HepG2 (cell line): ENCODE data around the gene CA9. TPM values are rescaled to one million over a fixed set of nuclear protein-coding genes. Genes with fewer than 3 reads are reported as not detected.

Experiments used
- ADNP ChIP-seq: sonication (generic); formaldehyde crosslinking; IDR thresholded peaks from 2 replicates; pipeline ENCODE4 v1.4.0; 2020; ENCODE audit warnings: missing genetic modification reagents
- ELF3 ChIP-seq: IDR thresholded peaks from 2 replicates; pipeline ENCODE4 v1.6.1; 2016; ENCODE audit warnings: missing genetic modification reagents, missing compliant biosample characterization
- GLI4 ChIP-seq: sonication (generic); formaldehyde crosslinking; IDR thresholded peaks from 2 replicates; pipeline ENCODE4 v1.5.1; 2020; ENCODE audit warnings: missing genetic modification reagents, mild to moderate bottlenecking, moderate library complexity, borderline replicate concordance
- HDAC6 ChIP-seq: fragments of 200-600 bp; sonication (generic); IDR thresholded peaks from 2 replicates; pipeline ENCODE4 v1.7.0; 2017; ENCODE audit warnings: mild to moderate bottlenecking, antibody characterized with exemption, low read length, low read depth
- IRX3 ChIP-seq: sonication (generic); formaldehyde crosslinking; IDR thresholded peaks from 2 replicates; pipeline ENCODE4 v1.8.1; 2023; ENCODE audit warnings: mild to moderate bottlenecking, low read depth, missing genetic modification reagents, borderline replicate concordance
- PRDM4 ChIP-seq: sonication (generic); formaldehyde crosslinking; IDR thresholded peaks from 2 replicates; pipeline ENCODE4 v1.9.0; 2021; ENCODE audit warnings: missing genetic modification reagents, borderline replicate concordance
- SETDB1 ChIP-seq: sonication (generic); formaldehyde crosslinking; IDR thresholded peaks from 2 replicates; pipeline ENCODE4 v1.5.1; 2020; ENCODE audit warnings: missing genetic modification reagents, mild to moderate bottlenecking, borderline replicate concordance
- TERF1 ChIP-seq: sonication (generic); formaldehyde crosslinking; IDR thresholded peaks from 2 replicates; pipeline ENCODE4 v1.8.0; 2022; ENCODE audit warnings: mild to moderate bottlenecking, missing genetic modification reagents, moderate library complexity
- THAP7 ChIP-seq: sonication (generic); formaldehyde crosslinking; IDR thresholded peaks from 2 replicates; pipeline ENCODE4 v1.8.1; 2023; ENCODE audit warnings: mild to moderate bottlenecking, missing genetic modification reagents
- TRIM22 ChIP-seq: fragments of 450-650 bp; IDR thresholded peaks from 2 replicates; pipeline ENCODE4 v1.6.1; 2017
- ZBTB44 ChIP-seq: sonication (generic); formaldehyde crosslinking; IDR thresholded peaks from 2 replicates; pipeline ENCODE4 v1.4.0; 2020; ENCODE audit warnings: missing genetic modification reagents
- ZNF317 ChIP-seq: sonication (generic); formaldehyde crosslinking; IDR thresholded peaks from 2 replicates; pipeline ENCODE4 v1.5.0; 2020; ENCODE audit warnings: mild to moderate bottlenecking, missing genetic modification reagents
- ZNF432 ChIP-seq: sonication (generic); formaldehyde crosslinking; IDR thresholded peaks from 2 replicates; pipeline ENCODE4 v1.5.0; 2020; ENCODE audit warnings: missing genetic modification reagents, mild to moderate bottlenecking, borderline replicate concordance
- ZNF644 ChIP-seq: IDR thresholded peaks from 2 replicates; pipeline ENCODE4 v1.6.1; 2016; ENCODE audit warnings: low read depth
- ZSCAN29 ChIP-seq: sonication (generic); formaldehyde crosslinking; conservative IDR thresholded peaks from 2 replicates; pipeline ENCODE4 v1.4.0; 2020; ENCODE audit warnings: mild to moderate bottlenecking, missing genetic modification reagents
- polyA plus RNA-seq, 8 experiments: library from polyadenylated mRNA; depleted of rRNA in 3 of 8; stranded (reverse) in 7 of 8; unstranded in 1 of 8; fragments of >200 nt; fragmentation: Illumina TruSeq in 4 of 8; extraction: Trizol in 4 of 8; gene quantifications; 2 replicates each; pipeline versions ENCODE4 v1.2.1 to v1.2.3, GENCODE V29; 2011 to 2016; ENCODE audit warnings: low read depth in 4 of 8, missing spikeins in 1 of 8, mixed read lengths in 1 of 8; ENCODE audit not compliant: insufficient read depth in 1 of 8
- total RNA-seq, 5 experiments: library from RNA; depleted of rRNA; stranded (reverse); fragments of >200 nt; fragmentation: Illumina TruSeq; extraction: Trizol; gene quantifications; 2 replicates each; pipeline ENCODE4 v1.2.3, GENCODE V29; 2016; ENCODE audit warnings: low read depth in 1 of 5
- TF ChIP-seq, protein P1 (sequence below): sonication (generic); formaldehyde crosslinking; IDR thresholded peaks from 2 replicates; pipeline ENCODE4 v1.5.0; 2020; ENCODE audit warnings: mild to moderate bottlenecking, low read depth, missing genetic modification reagents, borderline replicate concordance
- TF ChIP-seq, protein P2 (sequence below): sonication (generic); formaldehyde crosslinking; IDR thresholded peaks from 2 replicates; pipeline ENCODE4 v1.4.0; 2020; ENCODE audit warnings: missing genetic modification reagents

Gene CA9
- total and polyA plus RNA-seq, 2 of the 13 experiments (the other 11 are each of a cell fraction or from before 2014, with no cell fraction given) = 0.13 to 152 TPM

DNA sequence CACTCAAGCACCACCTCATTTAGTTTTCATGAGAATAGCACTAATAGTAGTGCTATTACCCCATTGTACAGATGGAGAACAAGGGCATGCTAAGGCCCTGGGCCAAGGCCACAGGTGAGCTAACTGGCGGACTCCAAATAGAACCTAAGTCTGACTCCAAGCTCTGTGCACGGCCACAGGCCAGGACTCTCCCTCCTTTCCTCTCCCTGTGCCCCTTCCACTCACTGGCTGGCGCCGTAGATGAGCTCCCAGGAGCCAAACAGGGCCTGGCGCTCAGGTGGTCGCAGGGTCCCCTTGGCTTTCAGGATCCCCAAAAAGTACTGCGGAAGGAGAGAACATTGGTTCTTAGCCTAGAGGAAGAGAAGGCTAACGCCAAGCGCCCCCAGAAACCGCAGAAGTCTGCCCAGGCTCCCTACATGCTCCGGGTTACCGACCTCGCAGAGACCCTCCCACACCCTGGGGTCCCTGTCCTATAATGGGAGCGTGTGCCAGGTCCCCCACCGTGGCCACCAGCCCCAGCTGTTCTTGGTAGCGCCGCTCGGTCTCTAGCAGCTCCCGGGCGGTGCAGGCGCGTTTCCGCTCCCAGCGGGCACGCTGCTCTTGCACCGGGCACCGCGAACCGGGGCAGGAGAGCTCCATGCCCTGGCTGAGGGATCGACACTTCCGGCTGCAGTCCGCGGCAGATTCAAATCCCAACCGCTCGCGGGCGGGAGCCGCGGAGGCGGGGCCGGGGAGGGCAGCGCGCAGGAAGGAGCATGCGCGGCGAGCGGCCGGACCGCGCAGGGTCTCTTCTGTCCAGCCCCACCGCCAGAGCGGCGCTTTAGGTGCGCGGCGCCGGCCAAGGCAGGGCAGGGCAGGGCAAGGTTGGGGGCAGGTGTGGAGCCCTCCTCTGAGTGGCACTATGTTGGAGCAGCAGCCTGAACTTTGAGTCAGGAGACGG lies 8.9 kb upstream of the CA9 start, which contains the start of gene ARHGEF39 (continued):
- TF ChIP-seq, protein P1, sequence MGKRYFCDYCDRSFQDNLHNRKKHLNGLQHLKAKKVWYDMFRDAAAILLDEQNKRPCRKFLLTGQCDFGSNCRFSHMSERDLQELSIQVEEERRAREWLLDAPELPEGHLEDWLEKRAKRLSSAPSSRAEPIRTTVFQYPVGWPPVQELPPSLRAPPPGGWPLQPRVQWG = no peak
- TF ChIP-seq IRX3 (CRISPR knock-in tag) (no peak; the same call in 1 of the 2 replicates), PRDM4 (no peak), TRIM22 (no peak), THAP7 (no peak), ELF3 (CRISPR knock-in tag) (peak; percentile 94), ZNF432 (CRISPR knock-in tag) (no peak), ZSCAN29 (no peak), SETDB1 (CRISPR knock-in tag) (no peak), ZNF644 (CRISPR knock-in tag) (no peak), ZNF317 (CRISPR knock-in tag) (no peak), GLI4 (CRISPR knock-in tag) (peak; percentile 74; the same call in 1 of the 2 replicates), HDAC6 (no peak), ADNP (CRISPR knock-in tag) (peak; percentile 15; the same call in 1 of the 2 replicates), TERF1 (CRISPR knock-in tag) (no peak), ZBTB44 (CRISPR knock-in tag) (peak; percentile 43; the same call in 1 of the 2 replicates)
- TF ChIP-seq, protein P2, sequence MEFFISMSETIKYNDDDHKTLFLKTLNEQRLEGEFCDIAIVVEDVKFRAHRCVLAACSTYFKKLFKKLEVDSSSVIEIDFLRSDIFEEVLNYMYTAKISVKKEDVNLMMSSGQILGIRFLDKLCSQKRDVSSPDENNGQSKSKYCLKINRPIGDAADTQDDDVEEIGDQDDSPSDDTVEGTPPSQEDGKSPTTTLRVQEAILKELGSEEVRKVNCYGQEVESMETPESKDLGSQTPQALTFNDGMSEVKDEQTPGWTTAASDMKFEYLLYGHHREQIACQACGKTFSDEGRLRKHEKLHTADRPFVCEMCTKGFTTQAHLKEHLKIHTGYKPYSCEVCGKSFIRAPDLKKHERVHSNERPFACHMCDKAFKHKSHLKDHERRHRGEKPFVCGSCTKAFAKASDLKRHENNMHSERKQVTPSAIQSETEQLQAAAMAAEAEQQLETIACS (CRISPR knock-in tag) = peak; percentile 56; the same call in 1 of the 2 replicates
